SK-N-SH treated with all-trans-retinoic acid at 6 μM for 48 hours (cell line): ENCODE data around the gene ECE1.
A peak's percentile ranks its signal among the peaks of the same experiment; 100 is the strongest.

ENCODE experiments used
- ATAC-seq: fragments of 200-7000 bp; cut with Tn5 transposase; 3 replicates; pipeline ENCODE4 v1.9.1; 2020; ENCODE audit warnings: mild to moderate bottlenecking, moderate library complexity
- ARNTL ChIP-seq: fragments of 450-650 bp; formaldehyde crosslinking; IDR thresholded peaks from 2 replicates; pipeline ENCODE4 v1.5.0; 2020; ENCODE audit warnings: low read depth, mild to moderate bottlenecking, moderate library complexity, borderline replicate concordance
- BACH2 ChIP-seq: fragments of 250-450 bp; sonication (Bioruptor Pico); IDR thresholded peaks from 2 replicates; pipeline ENCODE4 v1.9.0; 2021; ENCODE audit warnings: mild to moderate bottlenecking, borderline replicate concordance
- CSDC2 ChIP-seq: fragments of 250-450 bp; sonication (Bioruptor Pico); IDR thresholded peaks from 2 replicates; pipeline ENCODE4 v1.5.0; 2020; ENCODE audit warnings: mild to moderate bottlenecking, moderate library complexity
- ESRRG ChIP-seq: fragments of 250-450 bp; sonication (Bioruptor Pico); IDR thresholded peaks from 2 replicates; pipeline ENCODE4 v1.6.1; 2021; ENCODE audit warnings: mild to moderate bottlenecking
- GLIS3 ChIP-seq: fragments of 250-450 bp; sonication (Bioruptor Pico); IDR thresholded peaks from 2 replicates; pipeline ENCODE4 v1.5.0; 2020; ENCODE audit warnings: mild to moderate bottlenecking, moderate library complexity
- ISL1 ChIP-seq: fragments of 250-450 bp; sonication (Bioruptor Pico); IDR thresholded peaks from 2 replicates; pipeline ENCODE4 v2.1.2; 2022; ENCODE audit warnings: mild to moderate bottlenecking, moderate library complexity
- OSR1 ChIP-seq: fragments of 250-450 bp; sonication (Bioruptor Pico); IDR thresholded peaks from 2 replicates; pipeline ENCODE4 v1.8.0; 2022; ENCODE audit warnings: moderate library complexity, mild to moderate bottlenecking, inconsistent platforms
- PPARA ChIP-seq: fragments of 250-450 bp; sonication (Bioruptor Pico); IDR thresholded peaks from 2 replicates; pipeline ENCODE4 v1.5.0; 2020; ENCODE audit warnings: mild to moderate bottlenecking, borderline replicate concordance
- RARB ChIP-seq: fragments of 250-450 bp; sonication (Bioruptor Pico); IDR thresholded peaks from 2 replicates; pipeline ENCODE4 v1.8.0; 2021; ENCODE audit warnings: mild to moderate bottlenecking, moderate library complexity
- TCF4 ChIP-seq: fragments of 250-450 bp; sonication (Bioruptor Pico); IDR thresholded peaks from 2 replicates; pipeline ENCODE4 v1.8.0; 2021; ENCODE audit warnings: mild to moderate bottlenecking, moderate library complexity, borderline replicate concordance
- ZC3H10 ChIP-seq: fragments of 250-450 bp; sonication (Bioruptor Pico); IDR thresholded peaks from 2 replicates; pipeline ENCODE4 v1.5.1; 2021; ENCODE audit warnings: mild to moderate bottlenecking, moderate library complexity
- ZFP3 ChIP-seq: fragments of 250-450 bp; sonication (Bioruptor Pico); IDR thresholded peaks from 2 replicates; pipeline ENCODE4 v1.5.0; 2020; ENCODE audit warnings: mild to moderate bottlenecking, moderate library complexity
- ZNF565 ChIP-seq: fragments of 450-650 bp; formaldehyde crosslinking; conservative IDR thresholded peaks from 2 replicates; pipeline ENCODE4 v1.5.0; 2020; ENCODE audit warnings: low read depth, mild to moderate bottlenecking, moderate library complexity
- ZNF70 ChIP-seq: fragments of 450-650 bp; formaldehyde crosslinking; IDR thresholded peaks from 2 replicates; pipeline ENCODE4 v1.5.0; 2020; ENCODE audit warnings: mild to moderate bottlenecking, moderate library complexity
- ZNF8 ChIP-seq: fragments of 450-650 bp; formaldehyde crosslinking; IDR thresholded peaks from 2 replicates; pipeline ENCODE4 v1.5.0; 2020; ENCODE audit warnings: mild to moderate bottlenecking, moderate library complexity
- TF ChIP-seq, protein P1 (sequence below): fragments of 250-450 bp; sonication (Bioruptor Pico); IDR thresholded peaks from 2 replicates; pipeline ENCODE4 v1.5.1; 2021; ENCODE audit warnings: mild to moderate bottlenecking, moderate library complexity
- TF ChIP-seq, protein P2 (sequence below): fragments of 250-450 bp; sonication (Bioruptor Pico); IDR thresholded peaks from 2 replicates; pipeline ENCODE4 v1.8.0; 2021; ENCODE audit warnings: low read depth, mild to moderate bottlenecking, moderate library complexity, borderline replicate concordance
- TF ChIP-seq, protein P3 (sequence below): fragments of 250-450 bp; sonication (Bioruptor Pico); IDR thresholded peaks from 2 replicates; pipeline ENCODE4 v1.5.1; 2020; ENCODE audit warnings: low read depth, mild to moderate bottlenecking, moderate library complexity
- TF ChIP-seq, protein P4 (sequence below): fragments of 250-450 bp; sonication (Bioruptor Pico); IDR thresholded peaks from 2 replicates; pipeline ENCODE4 v1.8.0; 2020; ENCODE audit warnings: mild to moderate bottlenecking, moderate library complexity, borderline replicate concordance
- TF ChIP-seq, protein P5 (sequence below): fragments of 250-450 bp; sonication (Bioruptor Pico); IDR thresholded peaks from 2 replicates; pipeline ENCODE4 v1.5.0; 2020; ENCODE audit warnings: mild to moderate bottlenecking, moderate library complexity

The ECE1 gene

DNA sequence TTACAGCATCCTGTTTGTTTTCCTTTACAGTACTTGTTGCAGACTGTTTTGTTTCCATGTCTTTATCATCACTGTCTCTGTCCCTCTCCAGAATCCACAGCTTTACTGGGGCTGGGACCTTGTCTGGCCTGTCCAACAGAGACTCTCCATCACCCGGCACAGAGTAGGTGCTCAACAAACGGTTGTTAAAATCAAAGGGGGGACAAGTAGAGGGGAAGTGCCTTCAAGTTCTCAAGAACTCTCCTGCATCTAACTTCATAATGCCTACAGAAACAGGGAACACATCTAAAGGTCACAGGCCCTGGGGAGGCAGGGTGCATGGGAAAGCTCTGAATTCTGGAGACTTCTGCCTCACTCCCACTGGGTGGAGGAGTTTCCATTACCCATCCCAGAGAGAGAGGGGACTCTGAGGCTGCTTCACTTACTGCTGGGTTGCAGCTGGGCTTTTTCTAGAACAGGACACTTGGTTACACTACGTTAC, 2.3 kb upstream of the ECE1 start (continued):
- no peak for TF ChIP-seq ZNF8 (CRISPR knock-in tag)
- TF ChIP-seq ARNTL (CRISPR knock-in tag): no peak
- no peak for TF ChIP-seq BACH2 (CRISPR knock-in tag)

DNA sequence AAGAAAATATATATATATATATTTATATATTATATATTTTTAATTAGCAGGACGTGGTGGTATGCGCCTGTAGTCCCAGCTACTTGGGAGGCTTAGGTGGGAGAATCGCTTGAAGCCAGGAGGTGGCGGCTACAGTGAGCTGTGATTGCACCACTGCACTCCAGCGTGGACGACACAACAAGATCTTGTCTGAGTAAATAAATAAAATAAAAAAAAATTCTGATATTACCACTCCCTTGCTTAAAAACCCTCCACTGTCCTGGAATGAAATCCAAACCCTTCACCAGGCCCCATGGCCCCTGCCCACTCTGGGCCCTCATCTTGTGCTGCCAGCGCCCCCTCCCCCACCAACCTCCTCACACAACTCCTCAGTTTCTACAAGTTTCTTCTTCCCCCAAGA, 1.7 kb upstream of the ECE1 start:
- ATAC-seq: no peak
- no peak for TF ChIP-seq BACH2 (CRISPR knock-in tag)
- no peak for TF ChIP-seq ZNF8 (CRISPR knock-in tag)
- TF ChIP-seq ESRRG: no peak
- TF ChIP-seq, protein P1, sequence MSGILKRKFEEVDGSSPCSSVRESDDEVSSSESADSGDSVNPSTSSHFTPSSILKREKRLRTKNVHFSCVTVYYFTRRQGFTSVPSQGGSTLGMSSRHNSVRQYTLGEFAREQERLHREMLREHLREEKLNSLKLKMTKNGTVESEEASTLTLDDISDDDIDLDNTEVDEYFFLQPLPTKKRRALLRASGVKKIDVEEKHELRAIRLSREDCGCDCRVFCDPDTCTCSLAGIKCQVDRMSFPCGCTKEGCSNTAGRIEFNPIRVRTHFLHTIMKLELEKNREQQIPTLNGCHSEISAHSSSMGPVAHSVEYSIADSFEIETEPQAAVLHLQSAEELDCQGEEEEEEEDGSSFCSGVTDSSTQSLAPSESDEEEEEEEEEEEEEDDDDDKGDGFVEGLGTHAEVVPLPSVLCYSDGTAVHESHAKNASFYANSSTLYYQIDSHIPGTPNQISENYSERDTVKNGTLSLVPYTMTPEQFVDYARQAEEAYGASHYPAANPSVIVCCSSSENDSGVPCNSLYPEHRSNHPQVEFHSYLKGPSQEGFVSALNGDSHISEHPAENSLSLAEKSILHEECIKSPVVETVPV: no peak

DNA sequence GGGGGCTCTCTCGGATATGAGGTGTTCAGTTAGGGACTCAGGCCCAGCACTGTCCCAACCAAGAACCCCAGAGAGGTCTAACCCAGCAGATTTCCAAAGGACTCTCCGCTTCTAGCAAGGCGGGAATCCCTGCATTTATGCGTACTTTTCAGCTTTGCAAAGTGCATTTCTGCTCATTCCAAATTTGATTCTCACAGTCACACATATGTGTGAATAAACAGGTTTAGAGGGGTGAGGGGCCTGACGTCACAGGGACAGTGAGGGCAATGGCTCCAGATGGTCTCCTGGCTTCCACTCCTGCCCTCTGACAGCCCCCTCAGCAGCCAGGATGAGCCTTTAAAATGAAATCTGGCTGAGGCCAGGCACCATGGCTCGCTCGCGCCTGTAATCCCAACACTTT, 921 bp upstream of the ECE1 start:
- TF ChIP-seq, protein P2, sequence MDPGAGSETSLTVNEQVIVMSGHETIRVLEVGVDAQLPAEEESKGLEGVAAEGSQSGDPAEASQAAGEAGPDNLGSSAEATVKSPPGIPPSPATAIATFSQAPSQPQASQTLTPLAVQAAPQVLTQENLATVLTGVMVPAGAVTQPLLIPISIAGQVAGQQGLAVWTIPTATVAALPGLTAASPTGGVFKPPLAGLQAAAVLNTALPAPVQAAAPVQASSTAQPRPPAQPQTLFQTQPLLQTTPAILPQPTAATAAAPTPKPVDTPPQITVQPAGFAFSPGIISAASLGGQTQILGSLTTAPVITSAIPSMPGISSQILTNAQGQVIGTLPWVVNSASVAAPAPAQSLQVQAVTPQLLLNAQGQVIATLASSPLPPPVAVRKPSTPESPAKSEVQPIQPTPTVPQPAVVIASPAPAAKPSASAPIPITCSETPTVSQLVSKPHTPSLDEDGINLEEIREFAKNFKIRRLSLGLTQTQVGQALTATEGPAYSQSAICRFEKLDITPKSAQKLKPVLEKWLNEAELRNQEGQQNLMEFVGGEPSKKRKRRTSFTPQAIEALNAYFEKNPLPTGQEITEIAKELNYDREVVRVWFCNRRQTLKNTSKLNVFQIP: no peak

DNA sequence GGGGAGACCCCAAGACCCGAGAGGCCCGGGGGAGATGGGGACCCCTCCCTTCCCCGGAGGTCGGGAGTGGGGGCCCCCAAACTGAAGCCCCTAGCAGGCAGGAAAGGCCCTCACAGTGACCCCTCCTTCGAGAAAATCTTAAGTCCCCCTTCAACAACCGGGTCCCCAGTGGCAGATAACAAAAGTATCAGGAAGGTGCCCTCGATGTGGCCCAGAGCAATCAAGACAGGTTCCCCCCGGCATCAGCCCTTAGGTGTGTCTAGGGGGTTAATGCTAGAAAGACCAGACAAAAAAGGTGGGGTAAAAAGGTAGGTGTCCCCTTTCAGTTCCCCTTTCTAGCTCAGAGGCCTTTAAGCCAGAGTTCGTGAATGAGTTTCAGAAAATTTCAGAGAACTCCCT, 282 bp upstream of the ECE1 start:
- TF ChIP-seq ZNF70 (CRISPR knock-in tag): no peak
- no peak for TF ChIP-seq CSDC2 (CRISPR knock-in tag)
- no peak for TF ChIP-seq PPARA (CRISPR knock-in tag)
- ATAC-seq: peak; percentile 22

More for the DNA sequence above, 921 bp upstream of the ECE1 start:
- no peak for ATAC-seq

DNA sequence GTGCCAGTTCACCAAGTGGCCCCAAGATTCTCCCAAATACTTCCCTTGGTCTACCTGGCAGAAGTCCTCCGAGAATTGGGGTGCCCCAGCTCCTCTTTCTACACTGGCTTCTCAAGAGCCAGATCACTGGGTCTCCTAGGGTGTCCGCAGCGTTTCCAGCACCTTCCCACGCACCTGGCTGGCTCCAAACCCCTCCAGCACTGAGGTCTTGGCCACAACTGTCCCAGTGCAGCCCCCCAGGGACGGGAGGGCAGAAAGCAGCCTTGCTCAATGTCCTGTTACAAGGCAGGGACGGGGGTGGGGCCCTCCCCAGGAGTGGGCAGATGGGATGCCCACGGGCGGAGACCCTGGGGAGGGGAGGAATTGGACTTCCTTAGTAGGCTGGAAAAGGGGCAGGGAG, 1.1 kb downstream of the ECE1 start:
- ATAC-seq: no peak
- TF ChIP-seq OSR1 (CRISPR knock-in tag): no peak
- no peak for TF ChIP-seq ZFP3 (CRISPR knock-in tag)
- no peak for TF ChIP-seq ZNF8 (CRISPR knock-in tag)
- no peak for TF ChIP-seq ZNF565
- no peak for TF ChIP-seq RARB (CRISPR knock-in tag)
- TF ChIP-seq GLIS3 (CRISPR knock-in tag): no peak
- no peak for TF ChIP-seq ESRRG
- TF ChIP-seq ZC3H10 (CRISPR knock-in tag): no peak
- no peak for TF ChIP-seq ARNTL (CRISPR knock-in tag)
- no peak for TF ChIP-seq TCF4

DNA sequence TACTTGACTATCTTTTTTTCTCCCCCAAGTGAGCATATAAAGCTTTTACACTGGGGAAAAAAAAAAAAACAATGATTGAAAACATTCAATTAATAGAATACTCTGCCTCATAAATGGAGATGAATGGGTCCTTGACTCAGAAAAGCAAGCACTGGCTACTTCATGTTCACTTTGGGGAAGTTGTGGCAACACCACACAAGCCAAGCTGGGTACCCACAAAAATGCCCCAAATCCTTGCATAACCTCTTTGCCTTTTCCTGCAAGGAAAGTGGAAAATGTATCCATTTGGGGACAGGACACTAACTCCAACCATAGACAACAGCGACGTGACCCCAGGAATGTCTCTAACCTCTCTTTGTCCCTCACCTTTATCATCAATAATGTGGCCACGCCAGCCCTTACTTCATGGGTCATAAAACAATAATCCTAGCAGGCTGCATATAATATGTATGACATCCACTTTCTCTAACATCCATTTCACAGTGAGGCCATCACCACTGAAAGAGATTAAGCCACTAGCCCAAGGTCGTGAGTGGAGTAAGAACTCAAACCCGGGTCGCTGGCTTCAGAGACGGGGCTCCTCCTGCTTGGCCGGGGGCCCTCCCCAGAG, 2.3 kb downstream of the ECE1 start:
- no peak for ATAC-seq

More for the DNA sequence above, 2.3 kb downstream of the ECE1 start:
- TF ChIP-seq, protein P2: no peak
- TF ChIP-seq CSDC2 (CRISPR knock-in tag) (no peak), OSR1 (CRISPR knock-in tag) (no peak), ZNF70 (CRISPR knock-in tag) (no peak; the same call in 1 of the 2 replicates), ISL1 (CRISPR knock-in tag) (no peak), ZC3H10 (CRISPR knock-in tag) (no peak), GLIS3 (CRISPR knock-in tag) (no peak), ZNF565 (no peak)
- TF ChIP-seq, protein P3, sequence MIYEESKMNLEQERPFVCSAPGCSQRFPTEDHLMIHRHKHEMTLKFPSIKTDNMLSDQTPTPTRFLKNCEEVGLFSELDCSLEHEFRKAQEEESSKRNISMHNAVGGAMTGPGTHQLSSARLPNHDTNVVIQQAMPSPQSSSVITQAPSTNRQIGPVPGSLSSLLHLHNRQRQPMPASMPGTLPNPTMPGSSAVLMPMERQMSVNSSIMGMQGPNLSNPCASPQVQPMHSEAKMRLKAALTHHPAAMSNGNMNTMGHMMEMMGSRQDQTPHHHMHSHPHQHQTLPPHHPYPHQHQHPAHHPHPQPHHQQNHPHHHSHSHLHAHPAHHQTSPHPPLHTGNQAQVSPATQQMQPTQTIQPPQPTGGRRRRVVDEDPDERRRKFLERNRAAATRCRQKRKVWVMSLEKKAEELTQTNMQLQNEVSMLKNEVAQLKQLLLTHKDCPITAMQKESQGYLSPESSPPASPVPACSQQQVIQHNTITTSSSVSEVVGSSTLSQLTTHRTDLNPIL (CRISPR knock-in tag): no peak
- TF ChIP-seq, protein P4, sequence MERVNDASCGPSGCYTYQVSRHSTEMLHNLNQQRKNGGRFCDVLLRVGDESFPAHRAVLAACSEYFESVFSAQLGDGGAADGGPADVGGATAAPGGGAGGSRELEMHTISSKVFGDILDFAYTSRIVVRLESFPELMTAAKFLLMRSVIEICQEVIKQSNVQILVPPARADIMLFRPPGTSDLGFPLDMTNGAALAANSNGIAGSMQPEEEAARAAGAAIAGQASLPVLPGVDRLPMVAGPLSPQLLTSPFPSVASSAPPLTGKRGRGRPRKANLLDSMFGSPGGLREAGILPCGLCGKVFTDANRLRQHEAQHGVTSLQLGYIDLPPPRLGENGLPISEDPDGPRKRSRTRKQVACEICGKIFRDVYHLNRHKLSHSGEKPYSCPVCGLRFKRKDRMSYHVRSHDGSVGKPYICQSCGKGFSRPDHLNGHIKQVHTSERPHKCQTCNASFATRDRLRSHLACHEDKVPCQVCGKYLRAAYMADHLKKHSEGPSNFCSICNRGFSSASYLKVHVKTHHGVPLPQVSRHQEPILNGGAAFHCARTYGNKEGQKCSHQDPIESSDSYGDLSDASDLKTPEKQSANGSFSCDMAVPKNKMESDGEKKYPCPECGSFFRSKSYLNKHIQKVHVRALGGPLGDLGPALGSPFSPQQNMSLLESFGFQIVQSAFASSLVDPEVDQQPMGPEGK (CRISPR knock-in tag): no peak
- TF ChIP-seq, protein P5, sequence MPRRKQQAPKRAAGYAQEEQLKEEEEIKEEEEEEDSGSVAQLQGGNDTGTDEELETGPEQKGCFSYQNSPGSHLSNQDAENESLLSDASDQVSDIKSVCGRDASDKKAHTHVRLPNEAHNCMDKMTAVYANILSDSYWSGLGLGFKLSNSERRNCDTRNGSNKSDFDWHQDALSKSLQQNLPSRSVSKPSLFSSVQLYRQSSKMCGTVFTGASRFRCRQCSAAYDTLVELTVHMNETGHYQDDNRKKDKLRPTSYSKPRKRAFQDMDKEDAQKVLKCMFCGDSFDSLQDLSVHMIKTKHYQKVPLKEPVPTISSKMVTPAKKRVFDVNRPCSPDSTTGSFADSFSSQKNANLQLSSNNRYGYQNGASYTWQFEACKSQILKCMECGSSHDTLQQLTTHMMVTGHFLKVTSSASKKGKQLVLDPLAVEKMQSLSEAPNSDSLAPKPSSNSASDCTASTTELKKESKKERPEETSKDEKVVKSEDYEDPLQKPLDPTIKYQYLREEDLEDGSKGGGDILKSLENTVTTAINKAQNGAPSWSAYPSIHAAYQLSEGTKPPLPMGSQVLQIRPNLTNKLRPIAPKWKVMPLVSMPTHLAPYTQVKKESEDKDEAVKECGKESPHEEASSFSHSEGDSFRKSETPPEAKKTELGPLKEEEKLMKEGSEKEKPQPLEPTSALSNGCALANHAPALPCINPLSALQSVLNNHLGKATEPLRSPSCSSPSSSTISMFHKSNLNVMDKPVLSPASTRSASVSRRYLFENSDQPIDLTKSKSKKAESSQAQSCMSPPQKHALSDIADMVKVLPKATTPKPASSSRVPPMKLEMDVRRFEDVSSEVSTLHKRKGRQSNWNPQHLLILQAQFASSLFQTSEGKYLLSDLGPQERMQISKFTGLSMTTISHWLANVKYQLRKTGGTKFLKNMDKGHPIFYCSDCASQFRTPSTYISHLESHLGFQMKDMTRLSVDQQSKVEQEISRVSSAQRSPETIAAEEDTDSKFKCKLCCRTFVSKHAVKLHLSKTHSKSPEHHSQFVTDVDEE (CRISPR knock-in tag): no peak
- TF ChIP-seq, protein P1: no peak
